ENCODE results near the gene MGLL.

MGLL gene

DNA sequence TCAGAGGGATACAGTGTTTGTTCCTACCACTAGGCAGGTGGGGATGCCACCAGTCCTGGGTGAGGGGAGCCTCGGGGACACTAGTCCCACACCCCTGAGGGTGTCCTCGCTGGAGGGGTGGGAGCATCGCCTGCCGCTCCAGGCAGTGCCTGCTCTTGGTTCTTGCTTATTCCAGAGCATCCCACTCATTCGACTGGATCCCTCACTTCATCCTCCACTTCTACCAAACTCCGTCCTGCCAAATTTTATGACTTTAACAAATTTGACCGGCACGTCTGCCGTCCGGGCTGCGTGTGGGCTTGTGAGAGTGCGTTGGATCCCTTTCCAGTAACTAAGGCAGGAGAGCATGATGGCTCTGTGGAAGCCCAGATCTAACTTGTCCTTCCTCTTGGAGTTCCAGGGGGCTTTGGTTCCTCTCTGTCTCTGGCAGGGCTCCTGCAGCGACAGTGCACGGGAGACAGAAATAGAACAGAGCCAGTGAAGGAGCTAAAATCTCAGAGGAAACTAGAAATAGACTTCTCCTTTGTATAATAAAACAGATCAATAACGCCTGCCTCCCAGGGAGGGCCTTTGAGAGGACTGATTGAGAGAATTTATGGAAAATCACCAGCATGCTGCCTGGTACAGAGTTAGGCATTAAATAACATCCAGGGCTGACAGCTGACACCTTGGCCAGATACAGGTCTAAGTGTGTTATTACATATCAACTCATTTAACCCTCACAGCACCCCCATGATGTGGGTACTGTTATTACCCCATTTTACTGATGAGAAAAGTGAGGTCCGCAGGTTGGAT lies 34.5 kb downstream of the MGLL start:
- ATAC-seq = no peak

DNA sequence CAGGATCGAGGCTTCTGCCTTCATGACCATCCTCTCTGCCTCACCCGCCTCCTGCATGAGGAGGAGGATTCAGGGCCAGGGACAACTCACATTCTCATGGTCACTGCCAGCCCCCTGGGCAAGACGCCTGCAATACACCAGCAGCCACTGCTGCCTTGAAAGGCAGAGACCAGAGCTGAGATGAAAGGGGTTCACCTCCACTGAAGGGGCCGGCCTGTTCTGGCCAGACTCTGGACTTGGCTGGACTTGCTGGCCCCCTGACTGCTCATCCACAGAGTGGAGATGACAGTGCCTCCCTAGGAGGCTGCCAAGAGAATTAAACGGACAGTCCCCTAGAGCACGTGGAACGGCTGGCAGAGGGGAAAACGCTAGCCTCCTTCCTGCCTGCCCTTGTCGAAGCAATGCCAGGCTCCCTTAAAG lies 35.2 kb downstream of the MGLL start:
- ATAC-seq = no peak

DNA sequence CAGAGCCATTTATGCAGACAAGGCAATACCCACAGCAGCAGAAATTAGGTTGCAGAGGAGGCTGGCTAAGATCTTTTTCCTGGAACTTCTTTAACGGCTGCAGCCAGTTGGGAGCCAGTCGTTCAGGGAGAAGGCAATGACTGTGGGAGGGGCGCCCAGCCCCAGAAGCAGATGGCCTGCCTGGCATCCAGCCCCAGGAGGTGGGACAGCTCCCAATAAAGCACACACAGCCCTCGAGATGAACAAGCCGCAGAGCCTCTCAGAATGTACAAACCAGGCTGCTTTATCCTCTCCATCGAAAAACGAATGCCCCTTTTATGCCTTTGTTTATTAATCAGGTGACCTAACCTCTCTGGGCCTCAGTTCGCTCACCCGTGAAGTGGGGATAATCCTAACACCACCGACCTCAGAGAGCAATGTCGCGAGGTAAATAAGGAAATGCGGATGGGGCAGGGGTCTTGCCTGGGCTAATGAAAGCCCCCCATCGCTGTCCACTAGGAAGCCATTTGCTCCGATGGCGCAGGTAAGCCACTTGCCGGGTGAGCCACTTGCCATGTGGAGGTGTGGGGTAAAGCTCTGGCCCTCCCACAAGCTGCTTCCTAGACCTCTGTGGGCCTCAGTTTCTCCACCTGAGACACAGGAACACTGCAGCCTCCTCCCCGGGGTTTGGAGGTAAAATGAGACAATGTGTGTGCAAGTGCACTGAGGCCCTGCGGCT lies 35.8 kb downstream of the MGLL start:
- no peak for ATAC-seq

DNA sequence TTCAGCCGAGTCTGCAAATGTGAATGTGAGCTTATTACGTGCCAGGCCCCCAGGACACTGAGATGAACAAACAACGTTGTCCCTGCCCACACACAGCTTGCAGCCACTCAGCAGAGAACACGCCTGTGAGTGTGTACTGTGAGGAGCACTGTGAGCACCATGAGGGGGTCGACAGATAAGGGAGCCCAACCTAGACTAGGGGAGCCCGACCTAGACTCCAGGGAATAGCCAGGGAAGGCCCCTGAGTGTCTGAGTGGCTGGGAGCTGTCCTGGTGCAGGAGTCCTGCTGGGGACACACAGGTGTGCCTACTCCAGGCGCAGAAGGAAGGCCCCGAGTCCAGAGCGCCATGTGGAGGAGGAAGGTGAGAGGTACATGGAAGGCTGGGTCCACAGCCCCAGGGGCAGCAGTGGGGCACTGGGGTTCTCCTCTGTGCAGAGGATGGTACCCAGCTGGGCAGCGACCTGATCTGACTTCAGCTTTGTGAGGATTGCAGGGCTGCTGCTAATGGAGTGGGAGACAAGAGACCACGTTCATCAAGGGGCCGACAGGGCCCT lies 36.5 kb downstream of the MGLL start:
- ATAC-seq = no peak

DNA sequence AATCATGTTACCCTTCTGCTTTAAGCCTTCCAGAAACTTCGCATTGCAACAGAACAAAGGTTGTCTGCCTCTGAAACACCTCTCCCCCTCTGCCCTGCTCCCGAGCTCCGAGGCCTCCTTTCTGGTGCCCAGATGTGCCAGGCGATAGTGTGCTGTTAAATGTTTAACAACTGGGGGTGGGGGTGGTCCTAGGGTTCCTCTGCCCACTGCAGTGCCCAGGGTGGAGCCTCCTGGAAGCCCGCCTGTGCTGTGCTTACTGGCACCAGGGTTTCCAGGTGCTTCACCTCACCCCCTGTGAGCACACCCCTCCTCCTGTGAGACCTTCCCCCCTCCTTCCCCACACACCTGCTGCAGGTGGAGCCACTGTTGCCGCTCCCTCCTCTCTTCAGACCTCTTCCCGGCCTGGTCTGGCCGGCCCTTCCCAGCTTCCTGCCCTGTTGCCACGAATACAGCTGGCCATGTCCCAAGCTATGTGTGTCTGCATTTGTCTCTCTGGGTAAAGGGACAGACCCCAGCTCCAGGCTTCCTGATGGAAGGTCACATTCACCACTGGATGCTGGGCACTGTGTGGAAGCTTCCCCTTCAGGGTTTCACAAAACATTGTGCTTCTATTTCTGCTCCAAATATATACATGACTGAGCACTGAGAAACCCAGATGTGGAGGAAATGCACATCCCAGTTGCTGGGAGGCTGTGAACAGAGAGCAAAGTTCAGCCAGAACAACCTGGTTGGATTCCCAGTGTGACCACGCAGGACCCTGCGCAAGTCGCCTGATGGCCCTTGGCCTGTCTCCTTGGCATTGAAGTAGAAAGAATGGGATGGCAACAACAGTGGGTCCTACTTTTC lies 37.2 kb downstream of the MGLL start:
- ATAC-seq = no peak

DNA sequence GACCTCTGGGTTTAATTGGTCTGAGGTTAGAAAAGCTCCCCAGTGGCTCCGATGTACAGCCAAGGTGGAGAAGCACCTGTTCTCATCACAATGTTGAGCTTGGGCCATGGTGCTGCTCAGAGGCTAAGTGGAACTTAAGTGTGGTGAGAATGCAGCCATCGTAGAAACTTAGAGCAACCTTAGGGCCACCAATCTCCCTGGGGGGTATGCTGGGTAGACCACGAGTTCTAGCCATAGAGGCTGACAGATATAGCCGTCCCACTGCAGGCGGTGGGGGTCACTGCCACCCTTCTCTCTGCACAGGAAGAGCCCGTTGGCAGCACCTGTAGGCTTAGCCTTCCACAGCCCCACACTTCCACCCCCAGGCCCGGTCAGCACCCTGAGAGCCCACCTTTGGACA lies 38.0 kb downstream of the MGLL start:
- ATAC-seq = no peak

DNA sequence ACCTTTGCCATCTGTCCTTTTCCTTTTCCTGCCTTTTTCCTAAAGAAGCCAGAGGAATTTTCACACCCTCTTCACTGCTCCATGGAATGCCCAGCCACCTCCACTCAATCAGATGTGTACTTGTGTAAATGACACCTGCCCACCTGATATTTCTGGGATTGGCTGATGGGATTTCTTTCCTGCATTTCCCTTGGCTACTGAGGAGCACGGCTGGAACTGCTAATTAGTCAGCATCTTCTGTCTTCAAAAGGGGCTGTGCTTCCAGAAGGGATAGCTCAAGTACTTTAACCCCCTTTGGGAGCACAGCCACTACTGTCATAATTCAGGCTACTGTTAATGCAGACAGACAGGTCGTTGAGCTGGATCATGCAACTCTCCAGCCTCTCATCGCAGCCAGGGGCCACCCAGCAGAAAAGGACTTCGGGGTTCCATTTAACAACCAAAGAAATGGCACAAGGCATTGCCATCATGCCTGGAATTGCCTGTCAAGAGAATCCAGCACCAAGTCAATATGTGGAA lies 38.6 kb downstream of the MGLL start:
- no peak for ATAC-seq

DNA sequence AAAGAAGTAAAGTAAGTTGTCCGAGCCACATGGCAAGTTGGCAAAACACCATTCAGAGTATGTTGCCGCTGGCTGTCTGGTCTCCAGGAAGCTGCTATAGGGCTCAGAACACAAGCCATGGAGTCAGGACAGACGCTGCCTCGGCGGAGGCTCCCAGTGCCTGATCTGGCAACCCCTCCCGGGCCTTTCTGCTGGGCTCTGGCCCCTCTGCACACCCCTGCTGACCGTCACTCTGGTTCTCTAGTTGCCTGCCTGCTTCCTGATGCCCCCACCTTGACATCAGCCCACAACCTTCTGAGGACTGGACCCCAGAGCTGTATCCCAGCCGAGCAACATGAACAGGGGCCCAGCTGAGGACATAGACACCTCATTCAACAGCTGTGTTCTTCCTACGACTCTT lies 39.1 kb downstream of the MGLL start:
- no peak for ATAC-seq

DNA sequence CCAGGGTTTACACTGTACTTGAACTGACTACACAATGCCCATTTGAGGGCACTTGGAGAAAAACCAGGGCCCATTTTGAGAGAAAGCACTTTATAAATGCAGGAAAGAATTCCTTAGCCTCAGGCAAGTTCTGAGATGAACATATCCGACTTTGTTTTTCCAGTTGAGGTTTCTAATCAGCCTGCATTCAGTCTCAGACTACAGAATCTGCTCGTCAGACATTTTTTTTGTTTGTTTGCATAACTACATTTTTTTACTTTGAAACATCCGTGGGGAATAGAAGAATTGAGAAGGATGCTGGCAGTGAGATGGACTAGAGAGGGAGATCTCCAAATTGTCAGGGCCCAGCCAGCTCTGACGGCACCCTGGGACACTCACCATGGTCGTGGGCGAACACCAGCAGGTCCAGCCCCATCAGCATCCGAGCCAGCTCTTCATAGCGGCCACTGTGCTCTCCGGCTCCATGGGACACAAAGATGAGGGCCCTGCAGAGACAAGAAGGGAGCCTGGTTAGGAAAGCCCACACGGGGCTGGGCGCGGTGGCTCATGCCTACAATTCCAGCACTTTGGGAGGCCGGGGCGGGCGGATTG lies 40.8 kb downstream of the MGLL start:
- no peak for ATAC-seq

DNA sequence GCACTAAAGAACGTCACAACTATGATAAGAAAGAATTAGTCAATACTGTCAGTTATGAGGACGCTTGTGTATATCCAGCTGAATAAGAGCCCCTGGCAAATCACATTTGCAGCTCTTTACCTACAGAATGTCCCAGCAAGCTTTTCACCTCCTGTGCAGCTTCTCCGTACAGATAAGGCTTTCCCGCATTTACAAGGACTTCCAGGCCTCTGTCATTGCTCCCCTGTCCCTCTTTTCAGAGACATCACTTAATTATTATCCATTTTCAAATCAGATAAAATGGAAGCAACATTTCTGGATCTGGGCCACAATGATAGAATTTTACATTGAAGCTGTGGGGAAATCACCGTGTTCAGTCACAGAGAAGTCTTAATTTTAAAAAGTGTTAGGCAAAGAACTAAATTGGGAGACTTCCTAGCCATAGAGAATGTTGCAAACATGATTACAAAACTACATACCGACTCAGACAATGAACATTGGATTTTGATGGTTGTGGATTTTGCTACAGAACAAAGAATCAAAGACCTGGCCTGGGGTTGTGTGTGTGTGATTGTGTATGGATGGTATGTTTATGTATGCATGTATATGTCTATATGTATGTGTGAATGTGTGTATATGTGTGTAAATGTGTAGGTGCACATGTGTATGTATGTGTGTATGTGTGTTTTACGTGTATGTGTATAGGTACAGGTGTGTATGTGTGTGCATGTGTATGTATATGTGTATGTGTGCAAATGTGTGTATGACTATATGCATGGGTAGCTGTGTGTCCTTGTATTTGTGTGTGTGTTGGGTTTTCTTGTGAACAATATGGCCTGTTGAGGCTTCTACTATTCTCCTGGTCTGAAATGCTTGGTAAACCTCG lies 41.5 kb downstream of the MGLL start:
- ATAC-seq = no peak

DNA sequence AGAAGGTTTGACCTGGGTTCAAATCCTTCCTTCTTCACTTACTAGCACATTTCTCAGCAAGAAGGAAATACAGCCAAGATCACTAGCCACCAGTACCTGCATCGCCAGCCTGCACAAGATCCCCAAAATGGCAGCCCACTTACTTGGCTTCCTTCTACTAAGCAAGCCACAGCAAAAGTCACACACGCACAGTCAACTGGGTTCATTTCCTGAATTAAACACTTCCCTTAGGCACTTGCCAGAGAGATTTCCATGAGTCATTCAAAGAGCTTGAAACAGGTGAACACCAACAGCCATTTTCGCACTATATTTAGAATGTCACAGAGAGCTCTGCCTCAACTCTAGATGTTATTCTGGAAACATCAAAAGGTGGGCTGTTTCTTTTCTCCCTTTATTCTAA lies 42.6 kb downstream of the MGLL start:
- ATAC-seq = peak in 1 of 2 donors; percentile 37

DNA sequence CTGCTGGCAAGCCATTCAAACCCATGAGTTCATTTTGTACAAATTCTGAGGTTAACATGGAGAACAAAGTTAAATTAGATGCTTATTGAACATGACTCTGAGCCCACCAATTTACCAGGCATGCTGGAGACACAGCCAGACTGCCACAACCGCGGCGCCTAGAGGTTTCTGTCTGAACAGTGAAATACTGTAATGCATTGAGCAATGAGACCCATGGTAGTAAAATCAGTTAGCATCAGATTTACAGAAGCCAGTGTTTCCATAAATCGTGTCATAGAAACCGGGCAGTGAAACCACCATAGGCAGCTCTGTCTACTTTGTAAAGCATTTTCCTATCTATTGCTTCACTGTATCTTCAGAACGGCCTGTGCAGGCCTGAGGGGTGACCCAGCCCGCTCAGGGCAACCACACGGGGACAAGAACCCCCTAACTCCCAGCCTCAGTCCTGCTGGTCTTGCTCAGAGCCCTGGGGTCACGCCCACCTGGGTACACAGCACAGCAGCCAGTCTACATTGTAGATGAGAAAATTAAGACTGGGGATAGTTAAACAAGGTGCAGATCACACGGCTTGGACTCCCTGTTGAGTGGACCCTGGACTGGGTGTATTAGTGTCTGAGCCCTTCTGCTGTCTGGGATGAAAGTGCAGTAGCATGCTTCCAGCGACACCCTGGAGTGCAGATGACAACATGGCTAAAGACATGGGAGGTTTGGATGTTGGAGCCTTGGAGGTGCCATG lies 44.2 kb downstream of the MGLL start:
- ATAC-seq = no peak

DNA sequence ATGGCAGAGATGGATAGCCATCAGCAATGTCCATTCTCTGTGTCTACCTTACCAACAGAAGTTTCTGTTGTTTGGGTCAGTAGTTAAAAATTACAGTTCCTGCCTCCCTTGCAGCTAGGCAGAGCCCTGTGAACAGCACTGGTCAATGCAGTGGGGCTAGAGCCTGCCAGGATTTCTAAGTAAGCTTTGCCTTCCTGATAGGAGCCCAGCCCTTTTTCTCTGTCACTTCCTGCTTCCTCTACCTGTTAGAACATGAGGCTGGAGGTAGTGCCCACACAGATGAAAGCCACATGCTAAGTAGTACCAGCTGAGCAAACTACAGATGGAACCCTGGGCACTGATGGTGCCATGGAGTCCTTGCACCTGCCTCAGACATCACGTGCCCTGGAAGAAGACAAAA lies 45.0 kb downstream of the MGLL start:
- ATAC-seq = no peak

DNA sequence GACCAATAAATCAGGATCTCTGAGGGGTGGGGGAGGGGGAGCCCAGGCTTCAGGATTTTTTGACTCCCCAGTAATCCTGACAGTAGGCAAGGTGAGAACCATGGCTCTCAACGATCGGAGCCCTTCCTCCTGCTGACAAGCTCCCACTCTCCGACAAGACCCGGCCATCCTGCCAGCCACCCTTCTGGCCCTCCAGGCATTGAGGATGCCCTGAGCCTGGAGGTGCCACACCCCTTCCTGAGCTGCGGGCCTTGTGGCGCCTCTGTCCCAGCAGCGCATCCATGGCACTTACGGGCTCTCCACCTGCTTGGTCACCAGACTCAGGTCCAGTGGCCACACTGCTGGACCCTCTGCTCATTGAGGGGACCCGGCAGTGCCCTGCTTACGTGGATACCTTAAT lies 46.0 kb downstream of the MGLL start:
- ATAC-seq = no peak

DNA sequence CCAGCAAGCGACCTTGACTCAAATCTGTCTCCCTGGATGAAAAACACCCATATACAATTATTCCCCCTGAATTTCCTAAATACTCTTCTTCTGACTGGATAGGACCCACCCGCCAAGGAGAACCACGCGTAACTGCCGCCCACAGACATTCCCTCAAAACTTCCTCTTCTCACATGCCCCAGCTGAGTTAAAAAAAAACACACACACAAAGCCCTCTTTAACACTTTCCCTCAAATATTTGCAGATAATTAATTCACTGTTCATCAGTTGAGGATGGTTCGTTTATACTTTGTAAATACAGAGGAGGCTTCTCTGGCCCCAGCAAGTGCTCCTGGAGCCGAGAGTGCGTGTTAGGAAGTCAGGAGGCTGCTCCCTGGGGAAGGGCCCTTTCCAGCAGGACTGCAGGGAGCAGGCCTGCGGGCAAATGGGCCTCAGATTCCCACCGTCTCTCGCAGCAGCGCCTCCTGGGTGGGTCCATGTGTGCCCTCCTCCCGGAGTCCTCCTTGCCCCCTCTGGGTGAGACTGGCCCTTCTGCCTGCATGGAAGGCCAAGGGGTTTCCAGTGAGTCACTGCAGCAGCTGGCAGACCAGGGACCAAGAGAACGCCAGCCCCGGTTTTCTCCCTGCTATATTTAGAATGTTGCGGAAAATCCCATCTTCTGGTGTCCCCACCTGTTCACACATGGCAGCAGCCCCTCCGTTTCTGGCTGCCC lies 46.8 kb downstream of the MGLL start:
- ATAC-seq = peak; percentile 25 to 49

DNA sequence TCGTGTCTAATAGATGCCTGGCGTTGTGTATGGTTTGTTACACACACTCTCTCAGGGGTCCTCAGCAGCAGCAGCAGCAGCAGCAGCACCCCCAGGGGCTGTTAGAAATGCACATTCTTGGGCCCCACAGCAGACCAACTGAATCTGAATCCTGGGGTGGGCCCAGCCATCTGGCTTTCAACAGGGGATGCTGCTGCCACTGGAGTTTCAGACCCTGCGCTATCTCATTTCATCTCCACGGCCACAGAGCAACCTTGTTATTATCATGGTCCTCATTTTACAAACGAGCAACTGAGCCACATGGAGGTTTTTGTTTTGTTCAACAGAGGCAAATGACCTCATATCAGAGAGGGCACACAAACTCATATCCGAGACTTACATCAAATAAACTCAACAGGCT lies 47.7 kb downstream of the MGLL start:
- no peak for ATAC-seq

DNA sequence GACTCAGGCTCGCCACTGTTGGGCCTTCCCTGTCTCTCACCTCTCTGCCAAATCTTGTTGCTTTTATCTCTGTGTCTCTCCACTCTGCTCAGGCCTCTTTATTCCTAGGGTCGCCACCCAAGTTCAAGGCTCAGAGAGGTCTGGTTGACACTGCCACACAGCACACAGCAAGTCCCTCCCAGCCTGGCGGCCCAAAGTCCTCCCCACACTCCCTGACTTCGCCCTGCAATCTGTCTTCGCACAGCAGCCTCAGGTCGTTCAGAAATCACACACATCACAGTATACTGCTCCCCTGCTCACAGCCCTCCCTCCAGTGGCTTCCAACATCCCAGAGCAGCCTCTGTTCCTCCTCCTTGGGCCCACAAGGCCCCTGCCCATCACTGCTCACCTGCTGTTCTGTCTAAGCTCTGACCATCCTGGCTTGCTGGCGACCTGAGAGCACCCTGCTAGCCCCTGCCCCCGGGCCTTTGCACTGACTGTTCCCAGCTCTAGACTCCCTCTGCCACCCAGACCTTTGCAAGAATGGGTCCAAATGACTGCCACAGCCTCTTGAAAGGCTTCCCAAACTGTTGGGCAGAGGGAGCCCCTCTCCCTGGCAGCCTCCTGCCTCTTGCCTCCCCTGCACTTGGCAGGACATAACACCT lies 48.4 kb downstream of the MGLL start:
- ATAC-seq = no peak

DNA sequence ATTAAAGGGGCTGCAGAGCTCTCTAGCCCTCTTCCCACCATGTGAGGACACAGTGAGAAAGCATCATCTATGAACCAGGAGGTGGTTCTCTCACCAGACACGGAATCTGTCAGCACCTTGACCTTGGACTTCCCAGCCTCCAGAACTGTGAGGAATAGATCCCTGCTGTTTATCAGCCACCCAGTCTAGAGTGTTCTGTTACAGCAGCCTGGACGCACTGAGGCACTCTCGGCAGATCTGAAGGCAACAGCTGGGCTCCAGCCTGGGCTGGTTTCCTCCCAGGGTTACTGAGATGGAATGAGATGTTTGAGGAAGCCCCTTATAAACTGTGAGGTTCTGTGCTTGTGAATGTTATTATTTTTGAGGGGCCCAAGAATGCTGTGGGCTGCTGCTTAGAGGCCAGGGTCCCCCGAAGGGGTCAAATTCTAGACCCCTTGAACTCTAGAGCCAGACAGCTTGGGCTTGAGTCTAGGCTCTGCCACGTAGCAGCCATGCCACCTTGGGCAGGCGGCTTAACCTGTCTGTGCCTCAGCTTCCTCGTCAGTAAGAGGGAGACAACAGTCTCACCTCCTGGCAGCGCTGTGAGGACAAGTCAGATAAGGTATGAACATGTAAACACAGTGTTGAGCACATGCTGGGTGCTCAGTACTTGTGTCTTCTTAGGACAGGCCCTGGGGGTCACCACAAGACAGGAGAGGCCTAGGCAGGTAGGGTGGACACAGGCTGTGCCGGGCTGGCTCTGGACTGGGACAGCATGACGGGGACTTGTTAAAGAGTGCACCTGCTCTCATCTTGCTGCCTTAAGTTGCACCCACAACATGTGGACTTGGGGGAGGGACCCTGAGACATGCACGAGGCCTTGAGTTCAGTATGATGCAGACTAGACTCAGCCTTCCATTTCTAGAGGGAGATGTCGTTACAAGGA lies 49.2 kb downstream of the MGLL start:
- no peak for ATAC-seq
